ENCODE measurements around the gene MBP.
A peak's percentile ranks its signal among the peaks of the same experiment; 100 is the strongest.

MBP gene

DNA sequence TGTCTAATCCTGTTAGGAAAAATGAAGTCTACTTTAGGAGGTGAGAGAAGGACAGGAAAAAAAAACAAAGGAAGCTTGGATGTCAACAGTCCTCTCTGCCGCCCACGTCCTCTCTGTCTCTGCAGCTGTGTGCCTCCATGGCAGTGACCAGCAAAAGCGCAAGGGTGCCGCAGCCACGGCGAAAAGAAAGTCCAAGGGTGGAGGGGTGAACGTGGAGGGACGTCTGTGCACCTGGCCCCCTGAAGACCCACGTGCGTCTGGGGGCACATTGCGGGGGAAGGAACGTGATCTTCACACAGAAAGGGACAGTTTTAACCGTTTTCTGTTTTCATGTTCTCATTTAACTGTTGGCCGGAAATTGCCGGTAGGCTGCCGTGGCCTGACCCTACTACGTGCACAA lies 152.7 kb downstream of the MBP start:
- no peak for TF ChIP-seq CTCF (conservative IDR thresholded peaks at IDR 0.05)
- peak overlapping the region; percentile 83; the same call in 1 of the 2 replicates for H3K27ac ChIP-seq

DNA sequence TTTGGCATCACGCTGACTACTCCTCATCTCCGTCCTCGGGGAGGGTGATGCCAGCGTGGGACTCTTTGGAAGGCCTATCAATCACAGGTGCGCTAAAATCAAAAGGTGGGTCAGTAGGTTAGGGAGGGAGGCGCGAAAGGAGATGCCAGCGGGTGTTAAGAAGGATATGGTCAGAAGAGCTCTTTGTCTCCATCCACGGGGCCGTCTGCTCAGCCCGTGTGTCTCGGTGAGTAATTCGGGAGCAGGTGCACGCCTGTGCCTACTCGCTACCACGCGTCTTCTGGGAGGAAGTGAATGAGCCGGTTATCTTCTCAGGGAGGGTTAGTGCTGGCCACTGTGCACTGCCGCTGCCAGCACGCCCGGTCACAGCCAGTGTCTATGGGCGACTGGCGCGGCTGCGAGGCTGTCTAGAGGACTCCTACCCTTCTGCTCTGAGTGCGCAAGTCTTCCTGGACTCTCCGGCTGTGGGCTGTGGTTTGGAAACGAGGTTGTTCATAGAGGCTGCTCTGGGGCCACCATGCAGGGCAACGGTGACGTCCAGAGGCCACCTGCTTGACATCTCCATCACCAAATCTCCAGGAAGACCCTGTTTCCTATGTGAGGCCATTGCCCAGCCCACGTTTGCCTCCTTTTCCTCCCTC lies 153.4 kb downstream of the MBP start:
- no peak for TF ChIP-seq CTCF (conservative IDR thresholded peaks at IDR 0.05)
- peak overlapping the region; percentile 83 for H3K27ac ChIP-seq

- no peak for TF ChIP-seq CTCF (conservative IDR thresholded peaks at IDR 0.05)
Observed at GRCh38 chr18:76978616-76979015, 154.0 kb downstream of the MBP start.

GRCh38 chr18:76977684-76978232 lies 154.8 kb downstream of the MBP start:
- peak overlapping the region; percentile 83 for H3K27ac ChIP-seq
- TF ChIP-seq CTCF (conservative IDR thresholded peaks at IDR 0.05), result no peak

More at GRCh38 chr18:76978616-76979015, 154.0 kb downstream of the MBP start:
- peak overlapping the region; percentile 83 for H3K27ac ChIP-seq

DNA sequence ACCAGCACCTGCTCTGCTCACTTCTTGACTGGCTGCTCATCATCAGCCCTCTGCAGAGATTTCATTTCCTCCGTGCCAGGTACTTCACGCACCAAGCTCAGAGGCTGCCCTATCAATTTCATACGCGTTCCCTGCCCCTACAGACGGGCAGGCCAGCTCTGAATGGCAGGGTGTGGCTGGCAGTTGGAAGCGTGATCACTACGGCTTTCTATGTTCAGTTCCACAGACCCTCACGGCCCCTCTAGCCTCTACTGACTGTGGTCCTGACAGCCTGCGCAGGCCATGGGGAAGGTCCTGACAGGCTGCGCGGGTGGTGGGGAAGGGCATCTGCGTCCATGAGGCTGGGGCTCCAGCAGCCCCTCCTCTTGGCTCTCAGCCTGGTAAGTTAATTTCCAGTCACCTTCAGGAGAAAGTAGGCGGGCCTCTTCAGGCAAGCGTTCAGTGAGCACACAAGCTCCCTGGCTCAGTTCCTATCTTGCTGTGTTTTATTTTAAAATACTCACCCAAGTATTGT lies 155.4 kb downstream of the MBP start:
- H3K27ac ChIP-seq, result peak overlapping the region; percentile 83
- TF ChIP-seq CTCF (conservative IDR thresholded peaks at IDR 0.05), result no peak

DNA sequence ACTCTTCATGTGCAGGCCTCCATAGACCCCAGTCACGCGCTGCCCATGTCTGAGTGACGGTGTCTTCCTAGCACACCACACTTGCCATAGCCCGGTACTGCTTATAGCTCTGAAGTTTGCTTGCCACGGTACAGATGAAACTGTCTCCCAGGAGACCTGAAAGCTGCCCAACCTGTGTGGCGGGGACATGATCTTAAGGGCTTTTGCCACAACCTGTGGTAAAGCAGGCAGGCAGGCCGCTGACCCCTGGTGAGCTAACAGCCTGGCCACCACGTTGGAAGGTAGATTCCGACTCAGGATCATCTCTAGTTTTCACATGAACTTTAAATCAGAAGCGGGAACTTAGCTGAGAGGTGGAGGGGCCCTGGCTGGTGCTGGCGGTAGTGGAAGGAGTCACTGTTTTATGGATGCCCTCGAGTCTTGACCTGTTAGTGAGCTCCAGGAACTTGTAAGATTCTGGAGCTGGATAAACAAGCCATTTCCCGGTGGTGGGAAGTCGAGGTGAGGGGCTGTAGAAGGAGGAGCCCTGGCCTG lies 156.9 kb downstream of the MBP start:
- no peak for TF ChIP-seq CTCF (conservative IDR thresholded peaks at IDR 0.05)
- peak overlapping the region; percentile 83 for H3K27ac ChIP-seq

- H3K27ac ChIP-seq, result no peak overlapping the region
- no peak for TF ChIP-seq CTCF (conservative IDR thresholded peaks at IDR 0.05)
Observed at GRCh38 chr18:76974386-76974785, 158.2 kb downstream of the MBP start.
